ENCODE results near the gene CBFB.

GRCh38 chr16:67024384-67025209, 4.4 kb upstream of the CBFB start:
- no peak for TF ChIP-seq CEBPB (IDR thresholded peaks at IDR 0.05)
- no peak for TF ChIP-seq TEAD4 (IDR thresholded peaks at IDR 0.05)
- TF ChIP-seq MAX (IDR thresholded peaks at IDR 0.05) = no peak

All from Ishikawa (cell line).